Measurements from ENCODE around the gene C11orf16. TPM values are rescaled to one million over a fixed set of nuclear protein-coding genes. Genes with fewer than 3 reads are reported as not detected.
"Not testable (repeated sequence)": the region's sequence is repeated elsewhere in the genome, so short reads cannot be mapped to it uniquely, and the experiment has no call there.

C11orf16 gene
- total RNA-seq, 1 donor from 2014 or later: not detected

DNA sequence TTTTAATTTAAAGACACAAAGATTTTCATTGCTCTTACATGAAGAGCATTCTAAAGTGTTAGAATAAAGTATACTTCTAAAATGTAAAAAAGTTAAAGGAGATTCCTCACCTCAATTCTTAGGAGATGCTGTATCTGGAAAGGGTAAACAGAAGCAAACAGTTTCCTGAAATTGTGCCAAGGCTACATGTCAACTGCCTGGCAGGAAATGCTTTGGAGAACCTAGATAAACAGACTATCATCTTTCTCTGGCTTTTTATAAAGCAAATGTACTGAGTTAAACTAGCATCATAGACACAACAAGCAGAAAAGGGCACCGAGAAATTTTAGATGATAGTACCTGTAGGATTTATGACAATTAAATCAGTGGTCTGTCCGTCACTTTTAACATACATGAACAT, 46.4 kb downstream of the C11orf16 start:
- intact Hi-C loops (cut with micrococcal nuclease): no loop called here
- DNase-seq (no peak), ATAC-seq (ENCODE audit: low read depth) (no peak)
- no peak overlapping the region for H3K27ac Mint-ChIP-seq
- no peaks in the 10 kb centered on the region for H3K36me3 Mint-ChIP-seq (ENCODE audit: low read depth)
- ChIA-PET CTCF (no interaction called here), POLR2A (no interaction called here)
- peaks cover 3% of the 10 kb centered on the region for H3K9me3 Mint-ChIP-seq
- TF ChIP-seq, protein P1, sequence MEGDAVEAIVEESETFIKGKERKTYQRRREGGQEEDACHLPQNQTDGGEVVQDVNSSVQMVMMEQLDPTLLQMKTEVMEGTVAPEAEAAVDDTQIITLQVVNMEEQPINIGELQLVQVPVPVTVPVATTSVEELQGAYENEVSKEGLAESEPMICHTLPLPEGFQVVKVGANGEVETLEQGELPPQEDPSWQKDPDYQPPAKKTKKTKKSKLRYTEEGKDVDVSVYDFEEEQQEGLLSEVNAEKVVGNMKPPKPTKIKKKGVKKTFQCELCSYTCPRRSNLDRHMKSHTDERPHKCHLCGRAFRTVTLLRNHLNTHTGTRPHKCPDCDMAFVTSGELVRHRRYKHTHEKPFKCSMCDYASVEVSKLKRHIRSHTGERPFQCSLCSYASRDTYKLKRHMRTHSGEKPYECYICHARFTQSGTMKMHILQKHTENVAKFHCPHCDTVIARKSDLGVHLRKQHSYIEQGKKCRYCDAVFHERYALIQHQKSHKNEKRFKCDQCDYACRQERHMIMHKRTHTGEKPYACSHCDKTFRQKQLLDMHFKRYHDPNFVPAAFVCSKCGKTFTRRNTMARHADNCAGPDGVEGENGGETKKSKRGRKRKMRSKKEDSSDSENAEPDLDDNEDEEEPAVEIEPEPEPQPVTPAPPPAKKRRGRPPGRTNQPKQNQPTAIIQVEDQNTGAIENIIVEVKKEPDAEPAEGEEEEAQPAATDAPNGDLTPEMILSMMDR (IDR thresholded peaks at IDR 0.05): no peak
- no peaks in the 10 kb centered on the region for H3K4me1 Mint-ChIP-seq
- no peak overlapping the region for H3K4me3 Mint-ChIP-seq
- peaks cover 32% of the 10 kb centered on the region for H3K27me3 Mint-ChIP-seq

DNA sequence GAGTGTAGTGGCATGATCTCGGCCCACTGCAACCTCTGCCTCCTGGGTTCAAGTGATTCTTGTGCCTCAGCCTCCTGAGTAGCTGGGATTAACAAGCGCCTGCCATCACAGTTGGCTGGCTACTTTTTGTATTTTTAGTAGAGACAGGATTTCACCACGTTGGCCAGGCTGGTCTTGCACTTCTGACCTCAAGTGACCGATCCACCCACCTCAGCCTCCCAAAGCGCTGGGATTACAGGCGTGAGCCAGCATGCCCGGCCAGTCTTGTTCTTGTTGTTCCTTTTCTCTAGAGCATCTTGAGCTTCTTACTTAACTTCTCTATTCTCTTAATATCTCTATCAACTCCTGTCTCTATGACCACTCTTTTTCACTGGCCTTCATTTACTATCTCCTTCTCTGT, 51.2 kb downstream of the C11orf16 start:
- CTCF ChIA-PET, POLR2A ChIA-PET: not testable (repeated sequence)

DNA sequence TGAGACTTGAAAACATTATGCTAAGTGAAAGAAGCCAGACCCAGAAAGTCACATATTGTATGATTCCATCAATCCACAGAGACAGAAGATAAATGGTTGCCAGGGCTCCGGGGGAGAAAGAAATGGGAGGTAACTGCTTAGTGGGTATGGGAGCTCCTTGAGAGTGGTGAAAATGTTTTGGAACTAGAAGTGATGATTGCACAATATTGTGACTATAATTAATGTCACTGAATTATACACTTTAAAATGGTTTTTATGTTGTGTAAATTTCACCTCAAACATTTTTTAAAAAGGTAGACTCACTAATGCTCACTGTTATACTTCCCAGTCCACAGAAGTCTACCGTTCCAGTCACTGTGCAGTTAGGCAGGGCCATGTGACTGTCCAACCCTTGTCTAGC, 54.0 kb downstream of the C11orf16 start:
- H3K36me3 Mint-ChIP-seq (ENCODE audit: low read depth): no peaks in the 10 kb centered on the region
- H3K4me3 Mint-ChIP-seq: no peak overlapping the region
- POLR2A ChIA-PET: no interaction called here
- H3K4me1 Mint-ChIP-seq: peaks cover 13% of the 10 kb centered on the region
- H3K27ac Mint-ChIP-seq: no peak overlapping the region
- ATAC-seq (ENCODE audit: low read depth) (no peak), DNase-seq (no peak)
- no peaks in the 10 kb centered on the region for H3K9me3 Mint-ChIP-seq
- intact Hi-C loops (cut with micrococcal nuclease): no loop called here
- CTCF ChIA-PET: no interaction called here
- TF ChIP-seq, protein P1 (IDR thresholded peaks at IDR 0.05): no peak
- peaks cover 13% of the 10 kb centered on the region for H3K27me3 Mint-ChIP-seq

More for the DNA sequence above, 51.2 kb downstream of the C11orf16 start:
- H3K4me1 Mint-ChIP-seq; intact Hi-C loops (cut with micrococcal nuclease); H3K27ac Mint-ChIP-seq; H3K4me3 Mint-ChIP-seq; H3K9me3 Mint-ChIP-seq; ATAC-seq (ENCODE audit: low read depth); H3K36me3 Mint-ChIP-seq (ENCODE audit: low read depth); DNase-seq: not testable (repeated sequence)
- peaks cover 13% of the 10 kb centered on the region for H3K27me3 Mint-ChIP-seq

DNA sequence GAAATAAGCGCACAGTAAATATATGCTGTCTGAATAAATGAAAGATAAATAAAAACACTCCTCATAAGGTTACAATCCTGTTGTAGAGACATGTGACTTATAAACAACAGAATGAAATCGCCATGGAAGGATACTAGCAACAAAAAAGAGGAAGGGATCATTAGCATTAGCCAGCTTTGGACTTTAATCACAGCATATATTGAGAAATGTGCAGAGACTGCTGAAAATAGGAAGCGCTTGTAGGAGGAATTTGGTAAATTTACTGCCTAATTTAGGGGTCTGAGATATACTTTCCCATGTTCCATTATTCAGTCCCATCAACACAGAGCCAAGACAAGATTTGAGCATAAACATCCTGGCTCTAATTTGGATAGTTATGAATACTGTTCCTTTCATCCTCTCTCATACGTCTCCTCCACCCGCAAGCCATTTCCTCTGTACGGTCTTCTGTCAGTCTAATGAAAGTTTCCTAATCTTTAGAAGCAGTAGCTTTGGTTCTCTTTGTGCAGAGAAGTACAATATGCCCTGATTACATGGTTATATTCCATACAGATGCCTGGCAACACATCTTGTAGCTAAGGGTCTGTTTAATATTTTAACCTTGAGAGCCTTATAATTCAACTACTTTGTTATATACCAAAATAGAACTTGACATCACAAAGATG, 58.9 kb downstream of the C11orf16 start:
- TF ChIP-seq, protein P1 (IDR thresholded peaks at IDR 0.05): no peak
- H3K4me1 Mint-ChIP-seq: peaks cover 25% of the 10 kb centered on the region
- H3K4me3 Mint-ChIP-seq: peak overlapping the region; percentile 41
- H3K36me3 Mint-ChIP-seq (ENCODE audit: low read depth): no peaks in the 10 kb centered on the region
- no peaks in the 10 kb centered on the region for H3K9me3 Mint-ChIP-seq
- intact Hi-C loops (cut with micrococcal nuclease): loop anchor here (5.0 kb wide), 1 partner anchor 42 kb away; no protein-coding TSS in a partner anchor
- no peak overlapping the region for H3K27ac Mint-ChIP-seq
- ATAC-seq (ENCODE audit: low read depth) (no peak), DNase-seq (no peak)
- H3K27me3 Mint-ChIP-seq: peaks cover 20% of the 10 kb centered on the region
- ChIA-PET POLR2A (interaction anchor here (1.5 kb wide), 1 partner anchor 192 kb away, joined by 4 read pairs; the partner anchor contains the start of genes RPL27A and TRIM66), CTCF (no interaction called here)

DNA sequence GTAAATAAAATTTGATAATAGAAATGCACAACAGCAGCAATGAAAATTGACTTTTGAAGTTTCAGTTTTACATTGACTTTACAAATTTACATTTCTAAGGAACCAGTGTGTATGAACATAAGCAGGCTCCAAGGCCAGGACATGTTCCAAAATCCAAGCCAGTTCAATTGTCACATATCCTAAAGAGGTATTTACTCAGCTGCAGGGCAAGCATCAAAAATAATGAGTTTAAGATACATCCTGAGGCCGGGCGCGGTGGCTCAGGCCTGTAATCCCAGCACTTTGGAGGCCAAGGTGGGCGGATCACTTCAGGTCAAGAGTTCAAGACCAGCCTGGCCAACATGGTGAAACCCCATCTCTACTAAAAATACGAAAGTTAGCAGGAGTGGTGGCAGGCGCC, 60.8 kb downstream of the C11orf16 start:
- intact Hi-C loops (cut with micrococcal nuclease): loop anchor here (5.0 kb wide), 1 partner anchor 40 kb away; no protein-coding TSS in a partner anchor
- peaks cover 25% of the 10 kb centered on the region for H3K4me1 Mint-ChIP-seq
- no peaks in the 10 kb centered on the region for H3K9me3 Mint-ChIP-seq
- no peaks in the 10 kb centered on the region for H3K36me3 Mint-ChIP-seq (ENCODE audit: low read depth)
- no peak overlapping the region for H3K27ac Mint-ChIP-seq
- DNase-seq (no peak), ATAC-seq (ENCODE audit: low read depth) (no peak)
- peak overlapping the region; percentile 65 for H3K4me3 Mint-ChIP-seq
- ChIA-PET CTCF (no interaction called here), POLR2A (no interaction called here)
- TF ChIP-seq, protein P1 (IDR thresholded peaks at IDR 0.05): no peak
- H3K27me3 Mint-ChIP-seq: peaks cover 22% of the 10 kb centered on the region
